ENCODE measurements around the gene CHST8.

DNA sequence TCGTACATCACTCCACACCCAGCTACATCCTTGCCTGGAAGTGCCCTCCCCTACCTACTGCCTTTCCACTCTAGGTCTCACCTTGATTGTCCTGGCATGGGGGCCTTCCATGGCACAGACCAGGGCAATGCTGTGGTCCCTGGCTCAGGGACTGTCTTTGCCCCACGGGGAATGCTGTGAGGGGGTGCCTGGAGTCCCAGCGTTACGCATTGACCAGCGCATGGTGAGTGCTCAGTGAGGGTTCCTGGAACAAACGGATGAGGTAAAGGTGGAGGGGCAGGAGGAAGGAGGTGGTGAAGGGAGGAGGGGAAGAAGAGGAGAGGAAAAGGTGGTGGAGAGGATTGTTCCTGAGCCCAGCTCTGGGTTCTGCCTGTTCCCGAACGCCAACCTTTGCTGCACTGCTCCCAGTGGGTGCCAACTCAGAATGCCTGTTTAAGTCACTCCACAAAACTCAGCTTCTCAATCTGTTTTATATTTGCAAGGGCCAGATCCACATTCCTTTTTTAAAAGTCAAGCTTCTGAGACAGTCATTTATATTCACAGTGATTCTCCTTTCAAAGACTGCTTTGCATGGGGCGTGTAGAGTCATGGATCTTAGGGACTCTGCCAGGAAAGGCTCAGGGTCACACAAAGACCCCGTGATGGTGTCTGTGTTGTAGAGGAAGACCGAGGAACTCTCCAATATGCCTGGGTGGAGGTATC lies 40.8 kb downstream of the CHST8 start:
- TF ChIP-seq EZH2 (IDR thresholded peaks at IDR 0.05; ENCODE audit: insufficient read depth, low read length): no peak
- TF ChIP-seq, protein P1, sequence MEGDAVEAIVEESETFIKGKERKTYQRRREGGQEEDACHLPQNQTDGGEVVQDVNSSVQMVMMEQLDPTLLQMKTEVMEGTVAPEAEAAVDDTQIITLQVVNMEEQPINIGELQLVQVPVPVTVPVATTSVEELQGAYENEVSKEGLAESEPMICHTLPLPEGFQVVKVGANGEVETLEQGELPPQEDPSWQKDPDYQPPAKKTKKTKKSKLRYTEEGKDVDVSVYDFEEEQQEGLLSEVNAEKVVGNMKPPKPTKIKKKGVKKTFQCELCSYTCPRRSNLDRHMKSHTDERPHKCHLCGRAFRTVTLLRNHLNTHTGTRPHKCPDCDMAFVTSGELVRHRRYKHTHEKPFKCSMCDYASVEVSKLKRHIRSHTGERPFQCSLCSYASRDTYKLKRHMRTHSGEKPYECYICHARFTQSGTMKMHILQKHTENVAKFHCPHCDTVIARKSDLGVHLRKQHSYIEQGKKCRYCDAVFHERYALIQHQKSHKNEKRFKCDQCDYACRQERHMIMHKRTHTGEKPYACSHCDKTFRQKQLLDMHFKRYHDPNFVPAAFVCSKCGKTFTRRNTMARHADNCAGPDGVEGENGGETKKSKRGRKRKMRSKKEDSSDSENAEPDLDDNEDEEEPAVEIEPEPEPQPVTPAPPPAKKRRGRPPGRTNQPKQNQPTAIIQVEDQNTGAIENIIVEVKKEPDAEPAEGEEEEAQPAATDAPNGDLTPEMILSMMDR (IDR thresholded peaks at IDR 0.05; ENCODE audit: insufficient read depth, low read depth, low read length): no peak
